Endothelial cell of umbilical vein (primary cell): ENCODE results near the gene RSRC1. TPM values are rescaled to one million over a fixed set of nuclear protein-coding genes. Genes with fewer than 3 reads are reported as not detected.

ENCODE experiments used
- BruUV-seq: library from RNA; stranded (reverse); fragments of 400-500 nt; replicated peaks from 2 replicates; lab custom pipeline; 2021; lab: Mats Ljungman, UMichigan
- CTCF ChIA-PET: fragments of 300-600, 350-600 bp; sonication (Branson Sonifier 250); formaldehyde crosslinking; loops from one replicate; lab custom pipeline; 2021; ENCODE audit warnings: antibody characterized with exemption, inconsistent platforms; lab: Charles Lee
- POLR2A ChIA-PET: fragments of 300-600, 350-600 bp; sonication (Branson Sonifier 250); formaldehyde crosslinking; loops from one replicate; lab custom pipeline; 2021; ENCODE audit warnings: antibody characterized with exemption, inconsistent platforms; lab: Charles Lee
- DNase-seq: peaks from one replicate; pipeline ENCODE4 v3.0.0-alpha.2; 2011; ENCODE audit warnings: low read depth, low spot score
- FAIRE-seq: peaks from 2 replicates; lab custom pipeline; 2011; peaks lifted over from hg19 to GRCh38; lab: Jason Lieb, UNC
- H2AFZ ChIP-seq: 2 replicates; pipeline ENCODE4 v1.6.0; 2012; ENCODE audit warnings: low read depth, low read length, control low read depth, inconsistent platforms
- H3K27ac ChIP-seq: 2 replicates; pipeline ENCODE4 v1.5.1; 2011; ENCODE audit warnings: low read depth, mild to moderate bottlenecking, control low read depth, low read length, moderate library complexity; ENCODE audit not compliant: insufficient read depth
- H3K27me3 ChIP-seq, 2 experiments: 2 replicates each; pipeline versions ENCODE4 v1.6.0 to v1.6.1; 2011; ENCODE audit warnings: low read length in 2 of 2, mixed read lengths in 1 of 2; ENCODE audit not compliant: control insufficient read depth in 2 of 2, insufficient read depth in 2 of 2
- H3K36me3 ChIP-seq, 2 experiments: 2 replicates in 1 of 2; 3 replicates in 1 of 2; pipeline ENCODE4 v1.5.1; 2011; ENCODE audit warnings: low read length in 2 of 2, mild to moderate bottlenecking in 1 of 2, moderate library complexity in 1 of 2; ENCODE audit not compliant: control insufficient read depth in 2 of 2, insufficient read depth in 2 of 2; ENCODE audit errors: extremely low read depth in 1 of 2
- H3K4me1 ChIP-seq: 3 replicates; pipeline ENCODE4 v1.5.1; 2011; ENCODE audit warnings: mild to moderate bottlenecking, low read length; ENCODE audit not compliant: control insufficient read depth, insufficient read depth; ENCODE audit errors: extremely low read depth
- H3K4me2 ChIP-seq: 2 replicates; pipeline ENCODE4 v1.6.1; 2011; ENCODE audit warnings: low read length, control low read depth, mixed read lengths; ENCODE audit not compliant: insufficient read depth
- H3K4me3 ChIP-seq, 3 experiments: fragments of 200-600 bp in 1 of 3; sonication (generic), shearing (Covaris generic) in 1 of 3; replicated peaks in 1 of 3; 2 replicates each; pipeline ENCODE4 v1.5.1; 2011 to 2016; ENCODE audit warnings: control low read depth in 3 of 3, low read length in 3 of 3, mild to moderate bottlenecking in 2 of 3, inconsistent platforms in 1 of 3, low read depth in 1 of 3, moderate library complexity in 1 of 3; ENCODE audit not compliant: insufficient read depth in 1 of 3
- H3K79me2 ChIP-seq: 2 replicates; pipeline ENCODE4 v1.6.0; 2012; ENCODE audit warnings: low read length, inconsistent platforms; ENCODE audit not compliant: control insufficient read depth, insufficient read depth
- H3K9ac ChIP-seq: replicated peaks from 2 replicates; pipeline ENCODE3; 2011; ENCODE audit warnings: low read length, control low read depth; ENCODE audit not compliant: insufficient read depth; ENCODE audit errors: extremely low read depth
- H3K9me1 ChIP-seq: replicated peaks from 3 replicates; pipeline ENCODE4 v1.6.0; 2011; ENCODE audit warnings: mild to moderate bottlenecking, low read length; ENCODE audit not compliant: control insufficient read depth, insufficient read depth; ENCODE audit errors: extremely low read depth
- H3K9me3 ChIP-seq: replicated peaks from 2 replicates; pipeline ENCODE4 v1.5.1; 2012; ENCODE audit warnings: low read length, inconsistent platforms; ENCODE audit not compliant: control insufficient read depth, insufficient read depth
- H4K20me1 ChIP-seq: replicated peaks from 2 replicates; pipeline ENCODE3; 2011; ENCODE audit warnings: mild to moderate bottlenecking, low read length; ENCODE audit not compliant: control insufficient read depth, insufficient read depth; ENCODE audit errors: extremely low read depth
- EZH2 ChIP-seq: IDR thresholded peaks from 2 replicates; pipeline ENCODE4 v1.6.1; 2012; ENCODE audit warnings: borderline replicate concordance, low read depth, mild to moderate bottlenecking, moderate library complexity, low read length, inconsistent platforms; ENCODE audit not compliant: severe bottlenecking
- FOS ChIP-seq: IDR thresholded peaks from 2 replicates; pipeline ENCODE4 v1.6.1; 2011; ENCODE audit warnings: mild to moderate bottlenecking, low read length, moderate library complexity, borderline replicate concordance; ENCODE audit not compliant: insufficient read depth
- GATA2 ChIP-seq: IDR thresholded peaks from 2 replicates; pipeline ENCODE4 v1.7.0; 2011; ENCODE audit warnings: low read depth, mild to moderate bottlenecking, moderate library complexity, mixed read lengths, low read length; ENCODE audit not compliant: insufficient read length, insufficient read depth
- JUN ChIP-seq: IDR thresholded peaks from 2 replicates; pipeline ENCODE4 v1.6.1; 2011; ENCODE audit warnings: borderline replicate concordance, low read depth; ENCODE audit not compliant: insufficient read length, insufficient read depth
- MYC ChIP-seq: IDR thresholded peaks from one replicate; pipeline ENCODE4 v1.6.1; 2011; ENCODE audit warnings: mild to moderate bottlenecking, low read depth, low read length
- POLR2A ChIP-seq: IDR thresholded peaks from 2 replicates; pipeline ENCODE4 v1.6.1; 2012; ENCODE audit warnings: low read depth, mild to moderate bottlenecking, control low read depth, low read length
- POLR2AphosphoS5 ChIP-seq: IDR thresholded peaks from 2 replicates; pipeline ENCODE4 v1.6.1; 2012; ENCODE audit warnings: low read depth, mild to moderate bottlenecking, control low read depth, low read length, moderate library complexity; ENCODE audit not compliant: insufficient read depth
- dilution Hi-C: fragments of 300-500 bp; cut with MboI; formaldehyde crosslinking; loops from one replicate; pipeline ENCODE4 v1.15.0; 2019; ENCODE audit warnings: low sequenced_read_pairs; ENCODE audit not compliant: extremely low pct_ligation_motif_present
- intact Hi-C: fragments of 100-400 bp; cut with micrococcal nuclease; formaldehyde crosslinking; loops from one replicate; pipeline ENCODE4 v1.10.0; 2022
- polyA plus RNA-seq, 4 experiments: library from polyadenylated mRNA; depleted of rRNA in 3 of 4; stranded (reverse) in 3 of 4; unstranded in 1 of 4; fragments of >200 nt; gene quantifications; 2 replicates each; pipeline versions ENCODE4 v1.2.1 to v1.2.3, GENCODE V29; 2011 to 2012; ENCODE audit warnings: missing spikeins in 1 of 4
- total RNA-seq: library from RNA; stranded (reverse); gene quantifications from 2 replicates; pipeline ENCODE4 v1.2.3, GENCODE V29; 2021
- TF ChIP-seq, protein P1 (sequence below): IDR thresholded peaks from 2 replicates; pipeline ENCODE4 v1.6.1; 2011; ENCODE audit not compliant: insufficient read depth, insufficient read length
- TF ChIP-seq, protein P2 (sequence below), 2 donors: IDR thresholded peaks; 1 replicate in 1 of 2; 2 replicates in 1 of 2; pipeline ENCODE4 v1.5.1; 2011; ENCODE audit warnings: low read length in 2 of 2, mild to moderate bottlenecking in 2 of 2, moderate library complexity in 2 of 2, control low read depth in 1 of 2, inconsistent platforms in 1 of 2, low read depth in 1 of 2; ENCODE audit not compliant: insufficient read depth in 1 of 2; ENCODE audit errors: extremely low read depth in 1 of 2

Gene RSRC1
- total and polyA plus RNA-seq, 2 donors (not counting 3 experiments of a cell fraction or from before 2014, with no cell fraction given): 1.8 to 25.4 TPM

DNA sequence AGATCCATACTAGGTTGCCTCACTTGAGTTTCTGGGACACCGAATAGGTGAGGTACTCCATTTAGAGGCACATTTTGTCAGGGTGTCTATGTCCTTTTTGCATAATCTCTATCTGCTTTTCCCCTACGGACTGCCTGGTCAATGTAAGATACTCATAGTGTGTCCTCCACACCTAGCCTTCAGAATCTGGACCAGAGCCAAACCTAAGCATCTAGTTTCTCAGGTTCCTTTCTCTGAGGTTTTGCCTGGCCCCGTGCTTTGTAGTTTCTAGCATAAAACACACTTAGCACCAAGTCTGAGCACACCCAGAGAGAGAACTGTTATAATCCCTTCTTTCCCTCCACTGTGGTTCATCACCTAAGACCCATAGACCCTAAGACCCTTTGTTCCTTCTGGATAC lies 355.2 kb downstream of the RSRC1 start:
- H3K4me2 ChIP-seq: no peak overlapping the region
- TF ChIP-seq, protein P1, sequence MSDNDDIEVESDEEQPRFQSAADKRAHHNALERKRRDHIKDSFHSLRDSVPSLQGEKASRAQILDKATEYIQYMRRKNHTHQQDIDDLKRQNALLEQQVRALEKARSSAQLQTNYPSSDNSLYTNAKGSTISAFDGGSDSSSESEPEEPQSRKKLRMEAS: no peak
- TF ChIP-seq POLR2A (no peak), GATA2 (no peak), POLR2AphosphoS5 (no peak), MYC (no peak), JUN (no peak), EZH2 (no peak), FOS (no peak)
- TF ChIP-seq, protein P2, sequence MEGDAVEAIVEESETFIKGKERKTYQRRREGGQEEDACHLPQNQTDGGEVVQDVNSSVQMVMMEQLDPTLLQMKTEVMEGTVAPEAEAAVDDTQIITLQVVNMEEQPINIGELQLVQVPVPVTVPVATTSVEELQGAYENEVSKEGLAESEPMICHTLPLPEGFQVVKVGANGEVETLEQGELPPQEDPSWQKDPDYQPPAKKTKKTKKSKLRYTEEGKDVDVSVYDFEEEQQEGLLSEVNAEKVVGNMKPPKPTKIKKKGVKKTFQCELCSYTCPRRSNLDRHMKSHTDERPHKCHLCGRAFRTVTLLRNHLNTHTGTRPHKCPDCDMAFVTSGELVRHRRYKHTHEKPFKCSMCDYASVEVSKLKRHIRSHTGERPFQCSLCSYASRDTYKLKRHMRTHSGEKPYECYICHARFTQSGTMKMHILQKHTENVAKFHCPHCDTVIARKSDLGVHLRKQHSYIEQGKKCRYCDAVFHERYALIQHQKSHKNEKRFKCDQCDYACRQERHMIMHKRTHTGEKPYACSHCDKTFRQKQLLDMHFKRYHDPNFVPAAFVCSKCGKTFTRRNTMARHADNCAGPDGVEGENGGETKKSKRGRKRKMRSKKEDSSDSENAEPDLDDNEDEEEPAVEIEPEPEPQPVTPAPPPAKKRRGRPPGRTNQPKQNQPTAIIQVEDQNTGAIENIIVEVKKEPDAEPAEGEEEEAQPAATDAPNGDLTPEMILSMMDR (IDR thresholded peaks at IDR 0.05; ENCODE audit: extremely low read depth in 1 of 2, insufficient read depth in 1 of 2, low read depth in 1 of 2, low read length in 2 of 2): no peak
- no peaks in the 10 kb centered on the region for H3K9me3 ChIP-seq
- ChIA-PET CTCF (interaction anchor here (2.4 kb wide), 1 partner anchor 31 kb away, joined by 10 read pairs; no protein-coding TSS in a partner anchor), POLR2A (no interaction called here)
- no TSS peak for BruUV-seq
- FAIRE-seq (no peak), DNase-seq (no peak)
- H3K27ac ChIP-seq: no peak overlapping the region
- no peaks in the 10 kb centered on the region for H4K20me1 ChIP-seq
- dilution Hi-C loops: no loop called here
- no peaks in the 10 kb centered on the region for H3K4me1 ChIP-seq
- no peaks in the 10 kb centered on the region for H3K9me1 ChIP-seq
- no peaks in the 10 kb centered on the region for H3K36me3 ChIP-seq
- no peaks in the 10 kb centered on the region for H3K27me3 ChIP-seq
- no peak overlapping the region for H3K9ac ChIP-seq
- H3K79me2 ChIP-seq: no peaks in the 10 kb centered on the region
- no peak overlapping the region for H3K4me3 ChIP-seq
- no peak overlapping the region for H2AFZ ChIP-seq
- intact Hi-C loops: no loop called here
